B cell (primary cell): Measurements from ENCODE around the gene ADAMTSL1.

ENCODE experiments used
- EZH2 ChIP-seq: IDR thresholded peaks from 2 replicates; pipeline ENCODE4 v1.6.1; 2012; ENCODE audit warnings: borderline replicate concordance, low read depth, mild to moderate bottlenecking, moderate library complexity, low read length; ENCODE audit not compliant: insufficient read depth, poor library complexity, severe bottlenecking
- TF ChIP-seq, protein P1 (sequence below): fragments of 200-600 bp; IDR thresholded peaks from one replicate; pipeline ENCODE4 v1.8.0; 2022; ENCODE audit warnings: antibody characterized with exemption, mild to moderate bottlenecking

DNA sequence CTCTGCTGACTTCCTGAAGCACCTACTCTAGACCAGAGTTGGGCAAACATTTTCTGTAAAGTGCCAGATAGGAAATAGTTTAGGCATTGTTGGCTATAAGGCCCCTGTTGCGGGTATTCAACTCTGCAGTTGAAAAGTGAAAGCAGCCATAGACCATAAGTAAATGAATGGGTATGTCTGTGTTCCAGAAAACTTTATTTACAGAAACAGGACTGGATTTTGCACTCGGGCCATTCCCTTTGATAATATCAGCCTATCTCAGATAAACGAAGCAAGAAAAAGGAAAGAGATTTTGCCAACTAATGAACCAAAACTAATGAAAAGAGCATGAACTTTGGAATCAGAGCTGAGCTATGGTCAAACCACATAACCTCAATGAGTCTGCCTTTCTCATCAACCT is 374.7 kb downstream of the ADAMTSL1 start:
- TF ChIP-seq, protein P1, sequence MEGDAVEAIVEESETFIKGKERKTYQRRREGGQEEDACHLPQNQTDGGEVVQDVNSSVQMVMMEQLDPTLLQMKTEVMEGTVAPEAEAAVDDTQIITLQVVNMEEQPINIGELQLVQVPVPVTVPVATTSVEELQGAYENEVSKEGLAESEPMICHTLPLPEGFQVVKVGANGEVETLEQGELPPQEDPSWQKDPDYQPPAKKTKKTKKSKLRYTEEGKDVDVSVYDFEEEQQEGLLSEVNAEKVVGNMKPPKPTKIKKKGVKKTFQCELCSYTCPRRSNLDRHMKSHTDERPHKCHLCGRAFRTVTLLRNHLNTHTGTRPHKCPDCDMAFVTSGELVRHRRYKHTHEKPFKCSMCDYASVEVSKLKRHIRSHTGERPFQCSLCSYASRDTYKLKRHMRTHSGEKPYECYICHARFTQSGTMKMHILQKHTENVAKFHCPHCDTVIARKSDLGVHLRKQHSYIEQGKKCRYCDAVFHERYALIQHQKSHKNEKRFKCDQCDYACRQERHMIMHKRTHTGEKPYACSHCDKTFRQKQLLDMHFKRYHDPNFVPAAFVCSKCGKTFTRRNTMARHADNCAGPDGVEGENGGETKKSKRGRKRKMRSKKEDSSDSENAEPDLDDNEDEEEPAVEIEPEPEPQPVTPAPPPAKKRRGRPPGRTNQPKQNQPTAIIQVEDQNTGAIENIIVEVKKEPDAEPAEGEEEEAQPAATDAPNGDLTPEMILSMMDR, result no peak
- no peak for TF ChIP-seq EZH2
